Progenitor cell of endocrine pancreas (in vitro differentiated cells): ENCODE results near the gene ADRB1. TPM values are rescaled to one million over a fixed set of nuclear protein-coding genes. Genes with fewer than 3 reads are reported as not detected.

ENCODE experiments used
- DNase-seq: peaks from one replicate; pipeline ENCODE4 v3.0.0; 2021; ENCODE audit warnings: low spot score; ENCODE audit not compliant: unreplicated experiment
- H3K27ac Mint-ChIP-seq: 2 replicates; pipeline ENCODE4 v1.8.0; 2021; ENCODE audit warnings: mild to moderate bottlenecking, moderate library complexity, mixed read lengths
- H3K27me3 Mint-ChIP-seq: 2 replicates; pipeline ENCODE4 v1.8.0; 2021; ENCODE audit warnings: mixed read lengths
- H3K36me3 Mint-ChIP-seq: 2 replicates; pipeline ENCODE4 v1.8.0; 2022; ENCODE audit warnings: mixed read lengths; ENCODE audit not compliant: insufficient read depth
- H3K4me1 Mint-ChIP-seq: 2 replicates; pipeline ENCODE4 v1.8.0; 2021; ENCODE audit warnings: low read depth, mixed read lengths
- H3K4me3 Mint-ChIP-seq: 2 replicates; pipeline ENCODE4 v1.8.0; 2021; ENCODE audit warnings: low read depth, mild to moderate bottlenecking, moderate library complexity, mixed read lengths
- H3K9me3 Mint-ChIP-seq: 2 replicates; pipeline ENCODE4 v1.8.0; 2021; ENCODE audit warnings: low read depth, mixed read lengths
- total RNA-seq: library from RNA; stranded (reverse); gene quantifications from 2 replicates; pipeline ENCODE4 v1.2.1, GENCODE V29; 2021
- TF ChIP-seq, protein P1 (sequence below): fragments of 200-600 bp; sonication (generic); IDR thresholded peaks from one replicate; pipeline ENCODE4 v1.5.0; 2021; ENCODE audit warnings: antibody characterized with exemption, mild to moderate bottlenecking; ENCODE audit not compliant: unreplicated experiment

The ADRB1 gene
- total RNA-seq, 1 donor from 2014 or later: not detected

DNA sequence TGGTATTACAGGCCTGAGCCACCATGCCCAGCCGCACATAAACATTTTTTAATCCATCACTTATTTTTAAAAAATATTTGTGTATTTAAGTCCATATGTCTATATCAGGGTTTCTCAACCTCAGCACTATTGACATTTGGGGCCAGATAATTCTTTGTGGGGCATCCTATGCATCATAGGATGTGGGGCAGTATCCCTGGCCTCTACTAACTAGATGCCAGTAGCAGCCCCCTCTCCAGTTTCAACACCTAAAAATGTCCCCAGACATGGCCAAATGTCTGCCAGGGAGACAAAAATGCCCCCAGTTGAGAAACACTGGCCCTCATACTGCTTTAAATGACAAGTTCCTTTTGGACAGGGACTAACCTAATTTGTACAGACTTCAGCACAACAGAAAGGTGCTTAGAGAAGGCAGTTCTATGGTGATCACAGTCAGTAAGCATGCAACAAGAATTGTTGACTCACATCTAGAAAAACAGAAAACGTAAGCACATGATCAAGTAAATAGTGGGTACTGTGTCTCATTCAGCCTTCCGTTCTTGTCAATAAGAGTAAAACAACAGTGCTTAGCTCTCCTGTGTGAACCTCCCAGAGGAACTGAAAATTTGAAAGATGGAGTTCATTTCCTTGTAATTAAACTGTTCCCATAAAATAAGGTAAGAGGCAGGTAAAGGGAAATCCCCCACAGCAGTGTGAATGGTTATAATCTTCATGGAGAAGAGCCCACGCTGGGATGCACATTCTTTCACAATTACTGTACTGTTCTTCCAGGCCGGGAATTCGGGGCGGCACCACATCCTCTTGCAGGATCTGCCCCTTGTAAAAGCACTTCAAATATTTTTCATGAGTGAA is 17.3 kb upstream of the ADRB1 start:
- no peak overlapping the region for H3K4me3 Mint-ChIP-seq
- TF ChIP-seq, protein P1, sequence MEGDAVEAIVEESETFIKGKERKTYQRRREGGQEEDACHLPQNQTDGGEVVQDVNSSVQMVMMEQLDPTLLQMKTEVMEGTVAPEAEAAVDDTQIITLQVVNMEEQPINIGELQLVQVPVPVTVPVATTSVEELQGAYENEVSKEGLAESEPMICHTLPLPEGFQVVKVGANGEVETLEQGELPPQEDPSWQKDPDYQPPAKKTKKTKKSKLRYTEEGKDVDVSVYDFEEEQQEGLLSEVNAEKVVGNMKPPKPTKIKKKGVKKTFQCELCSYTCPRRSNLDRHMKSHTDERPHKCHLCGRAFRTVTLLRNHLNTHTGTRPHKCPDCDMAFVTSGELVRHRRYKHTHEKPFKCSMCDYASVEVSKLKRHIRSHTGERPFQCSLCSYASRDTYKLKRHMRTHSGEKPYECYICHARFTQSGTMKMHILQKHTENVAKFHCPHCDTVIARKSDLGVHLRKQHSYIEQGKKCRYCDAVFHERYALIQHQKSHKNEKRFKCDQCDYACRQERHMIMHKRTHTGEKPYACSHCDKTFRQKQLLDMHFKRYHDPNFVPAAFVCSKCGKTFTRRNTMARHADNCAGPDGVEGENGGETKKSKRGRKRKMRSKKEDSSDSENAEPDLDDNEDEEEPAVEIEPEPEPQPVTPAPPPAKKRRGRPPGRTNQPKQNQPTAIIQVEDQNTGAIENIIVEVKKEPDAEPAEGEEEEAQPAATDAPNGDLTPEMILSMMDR: no peak
- DNase-seq: no peak
- no peaks in the 10 kb centered on the region for H3K9me3 Mint-ChIP-seq
- H3K36me3 Mint-ChIP-seq: no peaks in the 10 kb centered on the region
- H3K27me3 Mint-ChIP-seq: peaks cover 52% of the 10 kb centered on the region
- no peak overlapping the region for H3K27ac Mint-ChIP-seq
- peaks cover 13% of the 10 kb centered on the region for H3K4me1 Mint-ChIP-seq

DNA sequence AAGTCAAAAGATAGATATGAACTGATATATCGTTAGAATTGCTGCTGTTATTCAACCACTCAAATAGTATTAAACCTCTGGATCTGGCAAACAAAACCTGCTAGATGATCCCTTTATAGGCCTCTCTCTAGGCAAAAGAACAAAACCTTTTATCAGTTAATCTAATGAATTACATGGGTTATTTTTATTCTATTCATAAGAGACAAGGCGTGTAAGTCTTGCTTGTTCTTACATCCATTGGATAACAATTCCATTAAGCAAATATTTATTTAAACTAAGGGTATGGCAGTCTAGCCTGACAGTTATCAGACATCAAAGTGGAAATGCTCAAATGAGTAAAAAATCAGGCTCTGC is 16.6 kb upstream of the ADRB1 start:
- TF ChIP-seq, protein P1: no peak
- H3K9me3 Mint-ChIP-seq: no peaks in the 10 kb centered on the region
- no peak overlapping the region for H3K27ac Mint-ChIP-seq
- H3K36me3 Mint-ChIP-seq: no peaks in the 10 kb centered on the region
- DNase-seq: no peak
- H3K27me3 Mint-ChIP-seq: peaks cover 49% of the 10 kb centered on the region
- peaks cover 8% of the 10 kb centered on the region for H3K4me1 Mint-ChIP-seq
- no peak overlapping the region for H3K4me3 Mint-ChIP-seq

DNA sequence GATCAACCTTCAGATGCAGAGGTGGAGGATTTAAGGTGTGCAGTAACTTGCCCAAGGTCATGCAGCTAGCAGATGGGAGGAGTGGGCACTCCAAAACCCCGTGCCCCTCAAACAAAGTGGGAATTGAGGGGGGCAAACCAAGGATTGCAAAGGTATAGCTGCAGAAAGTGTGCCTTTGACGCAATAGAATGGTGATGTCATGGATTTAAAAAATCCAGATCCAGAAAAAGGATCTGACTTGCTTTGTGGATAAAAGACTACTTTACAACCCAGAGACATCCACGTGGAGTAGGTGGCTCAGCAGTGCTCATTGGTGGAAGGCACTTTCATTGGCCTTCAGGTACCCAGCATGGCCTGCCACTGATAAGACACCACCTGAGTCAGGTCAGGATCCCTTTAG is 15.7 kb upstream of the ADRB1 start:
- H3K4me3 Mint-ChIP-seq: no peak overlapping the region
- no peaks in the 10 kb centered on the region for H3K36me3 Mint-ChIP-seq
- H3K9me3 Mint-ChIP-seq: no peaks in the 10 kb centered on the region
- H3K4me1 Mint-ChIP-seq: peaks cover 10% of the 10 kb centered on the region
- no peak overlapping the region for H3K27ac Mint-ChIP-seq
- H3K27me3 Mint-ChIP-seq: peaks cover 43% of the 10 kb centered on the region
- TF ChIP-seq, protein P1: no peak
- no peak for DNase-seq

DNA sequence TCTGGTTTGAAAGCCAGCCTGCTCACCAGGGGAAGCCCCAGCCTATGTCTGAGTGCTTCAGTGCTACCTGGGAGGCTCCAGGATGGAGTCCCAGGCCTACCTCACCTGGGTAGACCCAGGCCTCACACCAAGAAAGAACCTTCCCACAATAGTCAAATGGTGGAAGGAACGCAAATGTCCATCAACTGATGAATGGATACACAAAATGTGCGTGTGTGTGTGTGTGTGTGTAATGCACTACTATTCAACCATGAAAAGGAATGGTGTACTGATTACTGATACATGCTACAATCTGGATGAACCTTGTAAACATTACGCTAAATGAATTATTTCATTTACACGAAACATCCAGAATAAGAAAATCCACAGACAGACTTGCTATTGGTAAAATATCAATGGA is 15.2 kb upstream of the ADRB1 start:
- H3K27me3 Mint-ChIP-seq: peaks cover 42% of the 10 kb centered on the region
- no peak for DNase-seq
- no peaks in the 10 kb centered on the region for H3K36me3 Mint-ChIP-seq
- TF ChIP-seq, protein P1: no peak
- no peak overlapping the region for H3K4me3 Mint-ChIP-seq
- peaks cover 14% of the 10 kb centered on the region for H3K4me1 Mint-ChIP-seq
- no peaks in the 10 kb centered on the region for H3K9me3 Mint-ChIP-seq
- no peak overlapping the region for H3K27ac Mint-ChIP-seq

DNA sequence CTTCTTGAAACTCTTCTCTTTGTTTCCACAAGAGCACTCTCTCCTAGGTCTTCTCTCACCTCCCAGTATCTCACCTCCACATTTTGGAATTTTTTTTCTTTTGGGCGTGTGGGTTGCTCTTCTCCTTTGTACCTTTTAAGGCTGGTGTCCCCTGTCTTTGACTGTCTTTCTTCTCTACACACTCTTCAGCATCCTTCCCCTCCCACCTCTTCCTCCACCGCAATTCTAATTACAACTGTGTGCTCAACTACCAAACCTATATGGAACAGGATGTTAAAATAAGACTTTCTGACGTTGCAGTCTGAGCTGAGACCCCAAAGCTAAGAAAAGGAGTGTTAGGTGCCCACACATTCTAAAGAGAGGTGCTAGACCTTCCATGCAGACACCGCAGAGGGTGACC is 14.0 kb upstream of the ADRB1 start:
- H3K4me3 Mint-ChIP-seq: no peak overlapping the region
- peaks cover 36% of the 10 kb centered on the region for H3K27me3 Mint-ChIP-seq
- TF ChIP-seq, protein P1: no peak
- no peak for DNase-seq
- peaks cover 18% of the 10 kb centered on the region for H3K4me1 Mint-ChIP-seq
- no peak overlapping the region for H3K27ac Mint-ChIP-seq
- no peaks in the 10 kb centered on the region for H3K9me3 Mint-ChIP-seq
- no peaks in the 10 kb centered on the region for H3K36me3 Mint-ChIP-seq
